Nephron (organoid): ENCODE data around the gene PARD3.

Source experiments
- H3K27ac Mint-ChIP-seq, 3 experiments: 2 replicates each; pipeline ENCODE4 v1.8.0; 2020; ENCODE audit warnings: mixed read lengths in 3 of 3, mild to moderate bottlenecking in 2 of 3, moderate library complexity in 1 of 3
- H3K27me3 Mint-ChIP-seq: 2 replicates; pipeline ENCODE4 v1.8.0; 2021; ENCODE audit warnings: low read depth, mild to moderate bottlenecking, moderate library complexity, mixed read lengths
- H3K36me3 Mint-ChIP-seq: 2 replicates; pipeline ENCODE4 v1.8.0; 2020; ENCODE audit warnings: low read depth, mixed read lengths
- H3K4me1 Mint-ChIP-seq: 2 replicates; pipeline ENCODE4 v1.8.0; 2020; ENCODE audit warnings: mixed read lengths
- H3K4me3 Mint-ChIP-seq, 3 experiments: 2 replicates each; pipeline ENCODE4 v1.8.0; 2020; ENCODE audit warnings: mild to moderate bottlenecking in 3 of 3, mixed read lengths in 3 of 3, moderate library complexity in 2 of 3
- H3K9me3 Mint-ChIP-seq: 2 replicates; pipeline ENCODE4 v1.8.0; 2020; ENCODE audit warnings: mixed read lengths
- CTCF ChIP-seq, 3 experiments: fragments of 200-600 bp; sonication (generic); IDR thresholded peaks; one replicate each; pipeline ENCODE4 v1.5.0; 2021; ENCODE audit warnings: antibody characterized with exemption in 3 of 3; ENCODE audit not compliant: unreplicated experiment in 3 of 3

The PARD3 gene

GRCh38 chr10:34339816-34340553 lies 475.1 kb downstream of the PARD3 start:
- no peak for TF ChIP-seq CTCF (IDR thresholded peaks at IDR 0.05; ENCODE audit: unreplicated experiment in 3 of 3)
- peak overlapping the region in 2 of 3 experiments; percentile 6 to 19 for H3K4me3 Mint-ChIP-seq
- H3K9me3 Mint-ChIP-seq = no peaks in the 10 kb centered on the region
- no peaks in the 10 kb centered on the region for H3K27me3 Mint-ChIP-seq
- peaks cover 20% of the 10 kb centered on the region for H3K36me3 Mint-ChIP-seq
- H3K27ac Mint-ChIP-seq = peak overlapping the region; percentile 70 to 94 (median 78)
- peaks cover 39% of the 10 kb centered on the region for H3K4me1 Mint-ChIP-seq

GRCh38 chr10:34337917-34338316 lies 477.2 kb downstream of the PARD3 start:
- Mint-ChIP-seq H3K4me1 (peaks cover 38% of the 10 kb centered on the region), H3K4me3 (no peak overlapping the region), H3K36me3 (peaks cover 16% of the 10 kb centered on the region), H3K27me3 (no peaks in the 10 kb centered on the region), H3K27ac (peak overlapping the region in 2 of 3 experiments; percentile 6 to 94), H3K9me3 (no peaks in the 10 kb centered on the region)
- TF ChIP-seq CTCF (IDR thresholded peaks at IDR 0.05; ENCODE audit: unreplicated experiment in 3 of 3) = no peak

- H3K27me3 Mint-ChIP-seq = no peaks in the 10 kb centered on the region
- no peaks in the 10 kb centered on the region for H3K9me3 Mint-ChIP-seq
- no peak overlapping the region for H3K4me3 Mint-ChIP-seq
- peaks cover 17% of the 10 kb centered on the region for H3K36me3 Mint-ChIP-seq
- H3K4me1 Mint-ChIP-seq = peaks cover 34% of the 10 kb centered on the region
- no peak for TF ChIP-seq CTCF (IDR thresholded peaks at IDR 0.05; ENCODE audit: unreplicated experiment in 3 of 3)
- no peak overlapping the region for H3K27ac Mint-ChIP-seq
Observed at GRCh38 chr10:34335960-34336690, 479.0 kb downstream of the PARD3 start.

GRCh38 chr10:34334908-34335307 lies 480.2 kb downstream of the PARD3 start:
- H3K4me1 Mint-ChIP-seq = peaks cover 22% of the 10 kb centered on the region
- H3K27me3 Mint-ChIP-seq = no peaks in the 10 kb centered on the region
- H3K4me3 Mint-ChIP-seq = no peak overlapping the region
- H3K9me3 Mint-ChIP-seq = no peaks in the 10 kb centered on the region
- TF ChIP-seq CTCF (IDR thresholded peaks at IDR 0.05; ENCODE audit: unreplicated experiment in 3 of 3) = no peak
- peaks cover 27% of the 10 kb centered on the region for H3K36me3 Mint-ChIP-seq
- H3K27ac Mint-ChIP-seq = peak overlapping the region in 2 of 3 experiments; percentile 41 to 45

GRCh38 chr10:34333513-34333912 lies 481.6 kb downstream of the PARD3 start:
- H3K4me3 Mint-ChIP-seq = no peak overlapping the region
- no peak overlapping the region for H3K27ac Mint-ChIP-seq
- no peak for TF ChIP-seq CTCF (IDR thresholded peaks at IDR 0.05; ENCODE audit: unreplicated experiment in 3 of 3)
- no peaks in the 10 kb centered on the region for H3K27me3 Mint-ChIP-seq
- no peaks in the 10 kb centered on the region for H3K9me3 Mint-ChIP-seq
- peaks cover 33% of the 10 kb centered on the region for H3K36me3 Mint-ChIP-seq
- H3K4me1 Mint-ChIP-seq = peaks cover 15% of the 10 kb centered on the region
